ENCODE data around the gene AKAP8. TPM values are rescaled to one million over a fixed set of nuclear protein-coding genes. Genes with fewer than 3 reads are reported as not detected.
"Not testable (repeated sequence)": the region's sequence is repeated elsewhere in the genome, so short reads cannot be mapped to it uniquely, and the experiment has no call there.

The AKAP8 gene
- total RNA-seq, 8 experiments from 2014 or later = 9.3 to 27.0 (median 16.4) TPM

DNA sequence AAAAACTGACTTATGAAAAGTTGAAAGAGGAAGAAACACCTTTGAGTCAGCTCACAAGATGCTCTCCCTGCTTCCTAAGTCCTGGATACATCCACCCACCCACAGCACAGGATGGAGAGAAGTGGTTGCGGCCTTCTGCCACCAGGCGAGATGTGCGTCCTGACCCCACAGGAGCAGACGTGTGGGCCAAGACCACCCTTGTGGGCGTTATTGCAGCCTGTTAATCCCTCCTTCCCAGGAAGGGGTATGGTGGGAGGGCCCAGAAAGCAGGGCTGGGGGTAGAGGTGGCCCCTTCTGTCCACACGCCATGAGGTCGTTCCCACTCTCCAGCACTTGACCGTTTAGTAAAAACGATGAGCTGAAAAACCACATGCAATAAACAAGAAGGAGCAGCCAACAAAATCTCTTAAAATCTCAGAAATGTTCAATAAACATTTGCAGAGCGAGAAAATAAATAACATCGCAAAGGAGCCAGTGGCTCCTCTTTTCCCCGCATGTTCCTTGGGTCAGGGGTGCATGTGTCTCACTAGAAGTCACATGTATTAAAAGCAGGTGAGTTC lies 41.6 kb upstream of the AKAP8 start:
- ATAC-seq (replicated peaks in 6 of 8) = no peak
- Histone ChIP-seq H3K4me1 (replicated peaks in 1 of 2) (peaks cover 8 to 12% of the 10 kb centered on the region in 2 donors), H3K4me3 (no peak overlapping the region), H3K27ac (no peak overlapping the region)
- WGBS, 10 experiments = 69 to 92% (median 85%) methylated on average over 2 to 7 of the region's 12 CpGs; no CpG with 5 or more reads in 5 of the 10 experiments
- in situ Hi-C loops (cut with MboI; ENCODE audit: low pct_unique_long_range_greater_than_20kb in 2 of 9, low sequenced_read_pairs in 9 of 9, unreplicated experiment in 9 of 9) = loop anchor here in 1 of 9 experiments (25.0 kb wide), 1 partner anchor 766 kb away; the partner anchor contains the start of genes AP1M1 and FAM32A

DNA sequence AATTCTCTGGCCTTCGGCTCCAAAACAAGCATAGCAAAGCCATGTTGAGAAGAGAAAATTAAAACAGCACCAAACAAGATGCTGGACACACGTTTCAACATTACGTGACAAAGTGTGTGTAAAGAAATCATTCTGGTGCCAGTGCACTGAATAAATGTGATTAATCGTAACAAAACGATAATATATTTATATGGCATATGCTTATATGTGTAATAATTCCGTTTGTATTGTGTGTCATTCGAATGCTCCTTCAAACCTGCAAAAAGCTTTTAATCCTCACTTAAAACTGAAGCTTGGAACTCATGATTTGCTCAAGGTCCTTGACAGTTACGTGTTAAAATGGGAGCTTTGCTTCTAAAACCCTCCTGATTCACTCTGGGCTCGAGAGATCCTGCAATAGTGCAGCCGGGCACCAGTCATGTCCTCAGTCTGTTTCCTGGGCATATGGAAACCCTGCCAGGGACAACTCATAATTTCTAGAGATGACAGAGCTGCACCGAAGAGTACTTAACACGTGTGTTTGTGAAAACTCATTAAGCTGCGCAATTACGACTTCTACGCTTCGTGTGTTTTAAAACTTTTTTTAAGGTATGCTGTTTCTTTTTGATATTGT lies 39.9 kb upstream of the AKAP8 start:
- H3K4me3 ChIP-seq = peak overlapping the region; percentile 14 to 27 (median 21)
- no peak overlapping the region for H3K27ac ChIP-seq
- 3 to 91% (median 36%) methylated on average over 3 to 16 of the region's 16 CpGs for WGBS, 10 experiments
- no peak for ATAC-seq (replicated peaks in 6 of 8)
- H3K4me1 ChIP-seq (replicated peaks in 1 of 2) = peaks cover 8 to 12% of the 10 kb centered on the region in 2 donors
- in situ Hi-C loops (cut with MboI; ENCODE audit: low pct_unique_long_range_greater_than_20kb in 2 of 9, low sequenced_read_pairs in 9 of 9, unreplicated experiment in 9 of 9) = loop anchor here in 1 of 9 experiments (25.0 kb wide), 1 partner anchor 768 kb away; the partner anchor contains the start of genes AP1M1 and FAM32A

GRCh38 chr19:15418579-15419412 lies 39.2 kb upstream of the AKAP8 start, which contains the start of gene AKAP8L:
Gene AKAP8L (minus strand): TSS chr19:15418988. CDS start chr19:15418923, 65 bp downstream.
- in situ Hi-C loops (cut with MboI; ENCODE audit: low pct_unique_long_range_greater_than_20kb in 2 of 9, low sequenced_read_pairs in 9 of 9, unreplicated experiment in 9 of 9) = loop anchor here in 1 of 9 experiments (25.0 kb wide), 1 partner anchor 769 kb away; the partner anchor contains the start of genes AP1M1 and FAM32A
- H3K4me3 ChIP-seq = peak within 1 kb of the TSS; percentile 79 to 99 (median 91)
- WGBS, 10 experiments = 0 to 2% (median 0%) methylated on average over 2 to 11 of the region's 61 CpGs; no CpG with 5 or more reads in 5 of the 10 experiments
- peak within 1 kb of the TSS; percentile 94 to 95 for H3K27ac ChIP-seq
- peak; percentile 90 to 96 (median 95) for ATAC-seq (replicated peaks in 6 of 8)
- H3K4me1 ChIP-seq (replicated peaks in 1 of 2) = peaks cover 14 to 16% of the 10 kb centered on the region in 2 donors

DNA sequence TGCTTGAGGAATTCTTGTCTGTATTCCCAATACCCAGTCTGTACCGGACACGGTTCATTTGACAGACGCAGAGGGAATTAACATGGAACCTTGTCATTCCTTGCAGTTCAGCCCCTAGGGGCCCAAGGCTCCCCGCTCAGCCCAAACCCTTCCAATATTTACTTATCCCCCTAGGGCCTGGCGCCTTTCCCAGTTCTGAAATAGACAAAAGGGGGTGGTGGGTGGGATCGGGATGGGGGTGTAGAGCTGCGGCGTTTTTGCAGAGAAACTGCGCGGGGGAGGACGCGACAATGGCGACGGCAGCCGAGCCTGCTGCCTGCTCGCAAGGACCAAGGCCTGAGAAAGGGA lies 38.6 kb upstream of the AKAP8 start:
- ATAC-seq (replicated peaks in 6 of 8) = peak in 3 of 8 experiments; percentile 0 to 7 (median 3)
- 0% methylated on average over 1 to 10 of the region's 16 CpGs; no CpG with 5 or more reads in 4 of the 10 experiments for WGBS, 10 experiments
- Histone ChIP-seq H3K4me1 (replicated peaks in 1 of 2) (peaks cover 18 to 20% of the 10 kb centered on the region in 2 donors), H3K4me3 (peak overlapping the region; percentile 79 to 99 (median 91)), H3K27ac (peak overlapping the region; percentile 94 to 95)
- in situ Hi-C loops (cut with MboI; ENCODE audit: low pct_unique_long_range_greater_than_20kb in 2 of 9, low sequenced_read_pairs in 9 of 9, unreplicated experiment in 9 of 9) = loop anchor here in 1 of 9 experiments (25.0 kb wide), 1 partner anchor 769 kb away; the partner anchor contains the start of genes AP1M1 and FAM32A

DNA sequence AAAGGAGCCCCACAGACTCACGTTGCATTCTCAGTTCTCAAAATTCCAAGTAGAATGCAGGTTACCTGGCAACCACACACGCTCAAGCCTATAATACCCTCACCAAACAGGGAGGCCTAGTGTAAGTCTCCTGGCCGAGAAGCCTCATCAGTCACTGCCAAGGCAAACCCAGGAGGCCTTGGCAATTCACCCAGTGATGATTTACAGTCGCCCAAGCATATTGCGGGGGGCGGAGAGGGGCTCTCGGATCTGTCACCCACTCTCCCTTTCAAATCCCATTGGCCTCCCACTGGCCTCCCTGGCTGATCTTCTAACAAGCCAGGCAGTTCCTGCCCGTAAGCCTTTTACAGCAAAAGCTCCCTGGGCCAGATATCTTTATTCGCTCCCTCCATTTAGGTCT lies 38.1 kb upstream of the AKAP8 start:
- peak overlapping the region; percentile 94 to 95 for H3K27ac ChIP-seq
- WGBS, 10 experiments = 0 to 6% (median 0%) methylated on average over 1 to 9 of the region's 9 CpGs; no CpG with 5 or more reads in 3 of the 10 experiments
- peak in 1 of 8 experiments; percentile 3 for ATAC-seq (replicated peaks in 6 of 8)
- in situ Hi-C loops (cut with MboI; ENCODE audit: low pct_unique_long_range_greater_than_20kb in 2 of 9, low sequenced_read_pairs in 9 of 9, unreplicated experiment in 9 of 9) = loop anchor here in 1 of 9 experiments (25.0 kb wide), 1 partner anchor 770 kb away; the partner anchor contains the start of genes AP1M1 and FAM32A
- peaks cover 21 to 24% of the 10 kb centered on the region in 2 donors for H3K4me1 ChIP-seq (replicated peaks in 1 of 2)
- H3K4me3 ChIP-seq = peak overlapping the region; percentile 79 to 99 (median 91)

GRCh38 chr19:15412832-15413231 lies 33.2 kb upstream of the AKAP8 start:
- 33 to 90% (median 86%) methylated on average over 1 to 3 of the region's 4 CpGs; no CpG with 5 or more reads in 3 of the 10 experiments for WGBS, 10 experiments
- ATAC-seq (replicated peaks in 6 of 8) = peak in 1 of 8 experiments; percentile 64
- Histone ChIP-seq H3K4me1 (replicated peaks in 1 of 2) (peaks cover 18 to 34% of the 10 kb centered on the region in 2 donors), H3K4me3 (no peak overlapping the region), H3K27ac (no peak overlapping the region)
- in situ Hi-C loops (cut with MboI; ENCODE audit: low pct_unique_long_range_greater_than_20kb in 2 of 9, low sequenced_read_pairs in 9 of 9, unreplicated experiment in 9 of 9) = loop anchor here in 1 of 9 experiments (25.0 kb wide), 1 partner anchor 774 kb away; the partner anchor contains the start of genes AP1M1 and FAM32A

- peaks cover 11 to 26% of the 10 kb centered on the region in 2 donors for H3K4me1 ChIP-seq (replicated peaks in 1 of 2)
- not testable (repeated sequence) for H3K4me3 ChIP-seq, H3K27ac ChIP-seq
- ATAC-seq (replicated peaks in 6 of 8) = peak in 1 of 8 experiments; percentile 23
- 90 to 100% (median 96%) methylated on average over 2 of the region's 2 CpGs; no CpG with 5 or more reads in 5 of the 10 experiments for WGBS, 10 experiments
- in situ Hi-C loops (cut with MboI; ENCODE audit: low pct_unique_long_range_greater_than_20kb in 2 of 9, low sequenced_read_pairs in 9 of 9, unreplicated experiment in 9 of 9) = loop anchor here in 1 of 9 experiments (25.0 kb wide), 1 partner anchor 776 kb away; the partner anchor contains the start of genes AP1M1 and FAM32A
These were observed 31.8 kb upstream of the AKAP8 start for GRCh38 chr19:15411351-15411750.

DNA sequence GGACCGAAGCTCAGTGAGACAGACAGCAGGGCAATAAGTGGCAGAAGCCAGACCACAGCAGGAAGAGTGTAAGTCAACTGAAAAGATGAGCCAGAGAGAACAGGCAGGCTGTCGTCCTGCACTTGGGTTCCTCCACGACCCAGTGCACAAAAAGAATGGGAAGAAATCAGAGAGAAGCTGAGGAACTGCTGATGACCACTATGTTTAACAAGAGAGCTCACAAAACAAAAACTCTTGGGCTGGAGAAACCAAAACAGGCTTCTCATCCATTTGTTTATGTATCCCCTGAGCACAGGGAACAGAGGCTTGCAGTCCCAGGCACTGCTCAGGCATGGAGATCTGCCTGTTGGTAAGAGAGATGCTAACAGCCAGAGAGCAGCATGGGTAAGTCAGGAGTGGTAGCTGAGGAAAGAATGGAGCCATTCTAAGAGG lies 25.2 kb upstream of the AKAP8 start:
- Histone ChIP-seq H3K4me3 (no peak overlapping the region), H3K27ac (peak overlapping the region in 1 of 2 donors; percentile 44), H3K4me1 (replicated peaks in 1 of 2) (peaks cover 14 to 16% of the 10 kb centered on the region in 2 donors)
- 20 to 100% (median 55%) methylated on average over 1 to 3 of the region's 3 CpGs; no CpG with 5 or more reads in 4 of the 10 experiments for WGBS, 10 experiments
- in situ Hi-C loops (cut with MboI; ENCODE audit: low pct_unique_long_range_greater_than_20kb in 2 of 9, low sequenced_read_pairs in 9 of 9, unreplicated experiment in 9 of 9) = loop anchor here in 1 of 9 experiments (25.0 kb wide), 1 partner anchor 783 kb away; the partner anchor contains the start of genes AP1M1 and FAM32A
- ATAC-seq (replicated peaks in 6 of 8) = peak in 6 of 8 experiments; percentile 9 to 82 (median 58)

DNA sequence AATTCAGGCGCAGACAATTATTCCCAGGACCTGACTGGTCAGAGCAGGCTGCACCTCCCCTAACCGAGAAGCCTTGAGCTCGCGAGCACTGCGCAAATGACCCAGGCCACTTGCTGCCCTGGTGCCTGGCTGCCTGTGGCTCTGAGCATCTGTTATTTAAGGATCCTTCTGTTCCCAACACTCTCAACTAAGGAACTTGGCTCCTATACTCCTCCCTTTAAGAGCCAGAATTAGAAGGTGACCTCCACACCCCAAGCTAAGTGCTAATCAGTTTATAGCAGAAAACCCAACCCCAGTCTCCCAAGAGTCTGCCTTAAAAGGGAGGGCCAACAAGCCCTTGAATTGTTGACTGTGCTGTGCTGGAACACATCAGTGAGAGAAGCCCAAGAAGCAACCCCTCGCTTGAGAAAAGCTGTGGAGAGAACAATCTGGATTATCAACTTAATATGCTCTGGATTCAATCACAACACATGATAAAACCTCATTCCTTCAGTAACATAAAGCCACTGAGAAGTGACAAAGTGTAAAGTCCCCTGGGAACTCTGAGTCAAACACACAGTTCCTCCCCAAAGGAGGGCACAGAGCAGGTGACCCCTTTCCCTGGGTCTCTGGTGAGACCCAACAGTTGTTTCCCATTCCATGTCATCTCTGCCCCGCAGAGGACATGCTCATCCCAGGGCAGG lies 24.7 kb upstream of the AKAP8 start:
- peak in 2 of 8 experiments; percentile 53 to 60 for ATAC-seq (replicated peaks in 6 of 8)
- WGBS, 10 experiments = 20 to 100% (median 83%) methylated on average over 1 to 5 of the region's 7 CpGs; no CpG with 5 or more reads in 1 of the 10 experiments
- H3K4me1 ChIP-seq (replicated peaks in 1 of 2) = peaks cover 14 to 16% of the 10 kb centered on the region in 2 donors
- H3K27ac ChIP-seq = no peak overlapping the region
- in situ Hi-C loops (cut with MboI; ENCODE audit: low pct_unique_long_range_greater_than_20kb in 2 of 9, low sequenced_read_pairs in 9 of 9, unreplicated experiment in 9 of 9) = loop anchor here in 1 of 9 experiments (25.0 kb wide), 1 partner anchor 783 kb away; the partner anchor contains the start of genes AP1M1 and FAM32A
- H3K4me3 ChIP-seq = no peak overlapping the region

DNA sequence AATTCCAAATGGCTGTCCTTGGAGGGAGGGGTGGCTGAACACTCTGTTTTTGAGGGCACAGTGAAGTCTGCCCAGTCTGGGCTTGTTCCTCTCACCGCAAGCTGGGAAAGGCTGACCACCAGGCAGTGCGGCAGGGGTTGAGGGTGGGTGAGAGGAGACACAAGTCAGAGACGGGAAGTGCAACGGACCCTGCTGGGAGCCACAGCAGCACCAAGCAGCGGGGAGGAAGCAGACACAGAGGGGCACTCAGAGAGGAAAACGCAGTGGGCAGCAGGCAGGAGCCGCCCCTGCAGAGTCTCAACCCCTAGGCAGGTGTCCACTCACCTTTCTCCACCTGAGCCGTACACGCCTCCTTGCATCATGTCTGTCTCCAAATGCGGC lies 23.6 kb upstream of the AKAP8 start:
- H3K4me3 ChIP-seq = no peak overlapping the region
- ATAC-seq (replicated peaks in 6 of 8) = no peak
- H3K4me1 ChIP-seq (replicated peaks in 1 of 2) = peaks cover 14 to 16% of the 10 kb centered on the region in 2 donors
- in situ Hi-C loops (cut with MboI; ENCODE audit: low pct_unique_long_range_greater_than_20kb in 2 of 9, low sequenced_read_pairs in 9 of 9, unreplicated experiment in 9 of 9) = loop anchor here in 1 of 9 experiments (25.0 kb wide), 1 partner anchor 784 kb away; the partner anchor contains the start of genes AP1M1 and FAM32A
- 80 to 100% (median 90%) methylated on average over 1 to 4 of the region's 10 CpGs; no CpG with 5 or more reads in 3 of the 10 experiments for WGBS, 10 experiments
- no peak overlapping the region for H3K27ac ChIP-seq

- no peak for ATAC-seq (replicated peaks in 6 of 8)
- WGBS, 10 experiments = 40 to 100% (median 92%) methylated on average over 1 to 5 of the region's 15 CpGs; no CpG with 5 or more reads in 3 of the 10 experiments
- Histone ChIP-seq H3K27ac (no peak overlapping the region), H3K4me3 (no peak overlapping the region), H3K4me1 (replicated peaks in 1 of 2) (peaks cover 13 to 14% of the 10 kb centered on the region in 2 donors)
- in situ Hi-C loops (cut with MboI; ENCODE audit: low pct_unique_long_range_greater_than_20kb in 2 of 9, low sequenced_read_pairs in 9 of 9, unreplicated experiment in 9 of 9) = loop anchor here in 1 of 9 experiments (25.0 kb wide), 1 partner anchor 785 kb away; the partner anchor contains the start of genes AP1M1 and FAM32A
These were observed 23.0 kb upstream of the AKAP8 start for GRCh38 chr19:15402411-15403150.
